Chondrocyte (in vitro differentiated cells): ENCODE data around the gene BCL7A. TPM values are rescaled to one million over a fixed set of nuclear protein-coding genes. Genes with fewer than 3 reads are reported as not detected.
"Not testable (repeated sequence)": the region's sequence is repeated elsewhere in the genome, so short reads cannot be mapped to it uniquely, and the experiment has no call there.

Source experiments
- DNase-seq: peaks from one replicate; pipeline ENCODE4 v3.0.0; 2021; ENCODE audit warnings: mixed read lengths, low spot score
- H3K27ac Mint-ChIP-seq: one replicate; pipeline ENCODE4 v1.8.0; 2021; ENCODE audit warnings: mild to moderate bottlenecking, moderate library complexity, mixed read lengths; ENCODE audit not compliant: unreplicated experiment
- H3K27me3 Mint-ChIP-seq: 2 replicates; pipeline ENCODE4 v1.8.0; 2021; ENCODE audit warnings: low read depth, mixed read lengths
- H3K36me3 Mint-ChIP-seq: 2 replicates; pipeline ENCODE4 v1.8.0; 2021; ENCODE audit warnings: low read depth, mixed read lengths
- H3K4me1 Mint-ChIP-seq: 2 replicates; pipeline ENCODE4 v1.8.0; 2021; ENCODE audit warnings: low read depth, mild to moderate bottlenecking, mixed read lengths
- H3K4me3 Mint-ChIP-seq: one replicate; pipeline ENCODE4 v1.8.0; 2021; ENCODE audit warnings: mild to moderate bottlenecking, moderate library complexity, mixed read lengths; ENCODE audit not compliant: unreplicated experiment
- H3K9me3 Mint-ChIP-seq: 2 replicates; pipeline ENCODE4 v1.8.0; 2021; ENCODE audit warnings: low read depth, mixed read lengths
- total RNA-seq: library from RNA; stranded (reverse); gene quantifications from 3 replicates; pipeline ENCODE4 v1.2.1, GENCODE V29; 2021
- TF ChIP-seq, protein P1 (sequence below): fragments of 200-600 bp; sonication (generic); IDR thresholded peaks from 2 replicates; pipeline ENCODE4 v1.5.0; 2021; ENCODE audit warnings: antibody characterized with exemption, mild to moderate bottlenecking, moderate library complexity

BCL7A gene
- total RNA-seq, 1 donor from 2014 or later: 10.0 TPM

DNA sequence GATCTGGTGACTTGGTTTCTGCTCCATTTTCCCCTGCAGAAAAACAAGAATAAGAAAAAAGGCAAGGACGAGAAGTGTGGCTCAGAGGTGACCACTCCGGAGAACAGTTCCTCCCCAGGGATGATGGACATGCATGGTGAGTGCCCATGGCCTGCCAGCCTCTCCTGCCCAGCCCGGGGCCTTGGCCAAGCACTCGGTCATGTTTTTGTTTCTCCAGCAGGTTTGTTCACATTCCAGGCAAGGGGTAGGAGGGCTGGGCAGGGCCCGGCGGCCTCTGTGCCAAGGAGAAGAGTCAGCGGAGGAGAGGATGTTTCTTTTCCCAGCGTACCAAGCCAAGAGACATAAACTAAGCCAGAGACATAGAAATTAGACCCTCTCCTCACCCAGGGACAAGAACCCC, 13.6 kb downstream of the BCL7A start:
- H3K9me3 Mint-ChIP-seq: no peaks in the 10 kb centered on the region
- peaks cover 8% of the 10 kb centered on the region for H3K36me3 Mint-ChIP-seq
- H3K4me3 Mint-ChIP-seq: no peak overlapping the region
- TF ChIP-seq, protein P1, sequence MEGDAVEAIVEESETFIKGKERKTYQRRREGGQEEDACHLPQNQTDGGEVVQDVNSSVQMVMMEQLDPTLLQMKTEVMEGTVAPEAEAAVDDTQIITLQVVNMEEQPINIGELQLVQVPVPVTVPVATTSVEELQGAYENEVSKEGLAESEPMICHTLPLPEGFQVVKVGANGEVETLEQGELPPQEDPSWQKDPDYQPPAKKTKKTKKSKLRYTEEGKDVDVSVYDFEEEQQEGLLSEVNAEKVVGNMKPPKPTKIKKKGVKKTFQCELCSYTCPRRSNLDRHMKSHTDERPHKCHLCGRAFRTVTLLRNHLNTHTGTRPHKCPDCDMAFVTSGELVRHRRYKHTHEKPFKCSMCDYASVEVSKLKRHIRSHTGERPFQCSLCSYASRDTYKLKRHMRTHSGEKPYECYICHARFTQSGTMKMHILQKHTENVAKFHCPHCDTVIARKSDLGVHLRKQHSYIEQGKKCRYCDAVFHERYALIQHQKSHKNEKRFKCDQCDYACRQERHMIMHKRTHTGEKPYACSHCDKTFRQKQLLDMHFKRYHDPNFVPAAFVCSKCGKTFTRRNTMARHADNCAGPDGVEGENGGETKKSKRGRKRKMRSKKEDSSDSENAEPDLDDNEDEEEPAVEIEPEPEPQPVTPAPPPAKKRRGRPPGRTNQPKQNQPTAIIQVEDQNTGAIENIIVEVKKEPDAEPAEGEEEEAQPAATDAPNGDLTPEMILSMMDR: no peak
- peak overlapping the region; percentile 17 for H3K27ac Mint-ChIP-seq
- no peak for DNase-seq
- H3K4me1 Mint-ChIP-seq: peaks cover 5% of the 10 kb centered on the region
- H3K27me3 Mint-ChIP-seq: no peaks in the 10 kb centered on the region

DNA sequence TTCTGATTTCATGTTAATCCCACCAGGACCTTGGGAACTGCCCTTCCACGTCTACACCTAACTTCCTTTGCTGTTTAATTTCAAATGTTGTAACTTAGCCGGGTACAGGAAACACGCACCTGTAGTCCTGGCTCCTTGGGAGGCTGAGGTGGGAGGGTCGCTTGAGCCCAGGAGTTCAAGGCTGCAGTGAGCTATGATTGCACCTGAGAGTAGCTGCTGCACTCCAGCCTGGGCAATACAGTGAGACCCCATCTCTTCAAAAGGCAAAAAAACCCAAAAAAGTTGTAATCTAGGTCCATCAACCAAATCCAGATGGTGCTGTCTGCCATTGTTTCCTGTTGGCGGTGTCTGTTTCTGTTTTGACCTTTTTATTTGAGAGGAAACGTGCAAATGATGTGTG, 14.5 kb downstream of the BCL7A start:
- TF ChIP-seq, protein P1: no peak
- Mint-ChIP-seq H3K4me3 (no peak overlapping the region), H3K36me3 (peaks cover 8% of the 10 kb centered on the region), H3K27me3 (no peaks in the 10 kb centered on the region), H3K9me3 (no peaks in the 10 kb centered on the region), H3K27ac (no peak overlapping the region), H3K4me1 (peaks cover 8% of the 10 kb centered on the region)
- DNase-seq: no peak

DNA sequence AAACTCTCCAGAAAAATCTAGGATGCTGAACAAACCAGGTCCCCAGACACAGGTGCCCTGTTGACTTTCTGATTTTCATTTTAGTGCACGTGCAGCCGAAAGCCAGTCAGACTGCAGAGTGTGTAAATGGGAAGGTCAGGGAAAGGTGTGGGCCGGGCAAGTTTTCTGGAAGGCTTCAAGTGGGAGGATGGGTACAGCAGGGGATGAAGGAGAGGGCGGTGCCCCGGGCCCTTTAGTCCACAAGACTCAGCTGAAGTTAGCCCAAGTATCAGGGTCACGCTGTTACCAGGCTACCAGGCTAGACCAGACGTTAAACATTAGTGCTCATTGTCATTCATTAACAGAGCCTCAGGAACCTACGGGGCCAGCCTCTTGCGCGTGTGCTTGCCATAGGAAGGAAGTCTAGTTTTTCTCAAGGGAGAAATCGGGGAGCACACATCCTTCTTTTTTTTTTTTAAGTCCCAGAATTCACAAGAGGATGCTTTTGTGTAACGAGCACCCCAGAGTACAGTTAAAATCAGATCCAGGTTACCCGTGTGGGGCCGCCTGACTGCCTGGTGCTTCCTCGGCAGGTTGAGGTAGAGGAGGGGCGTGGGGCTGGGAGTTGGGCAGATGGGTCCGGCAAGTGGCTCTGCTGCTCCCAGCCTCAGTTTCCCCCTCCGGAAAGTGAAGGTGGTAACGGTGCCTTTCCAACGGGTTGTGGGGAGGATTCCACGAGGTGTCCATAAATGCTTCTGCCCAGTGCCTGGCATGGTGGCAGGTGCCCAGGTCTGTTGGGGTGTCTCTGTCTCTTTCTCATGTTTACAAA, 19.1 kb downstream of the BCL7A start:
- H3K4me1 Mint-ChIP-seq: peaks cover 3% of the 10 kb centered on the region
- no peaks in the 10 kb centered on the region for H3K9me3 Mint-ChIP-seq
- H3K27me3 Mint-ChIP-seq: no peaks in the 10 kb centered on the region
- peaks cover 16% of the 10 kb centered on the region for H3K36me3 Mint-ChIP-seq
- TF ChIP-seq, protein P1: no peak
- no peak for DNase-seq
- no peak overlapping the region for H3K4me3 Mint-ChIP-seq
- H3K27ac Mint-ChIP-seq: no peak overlapping the region

DNA sequence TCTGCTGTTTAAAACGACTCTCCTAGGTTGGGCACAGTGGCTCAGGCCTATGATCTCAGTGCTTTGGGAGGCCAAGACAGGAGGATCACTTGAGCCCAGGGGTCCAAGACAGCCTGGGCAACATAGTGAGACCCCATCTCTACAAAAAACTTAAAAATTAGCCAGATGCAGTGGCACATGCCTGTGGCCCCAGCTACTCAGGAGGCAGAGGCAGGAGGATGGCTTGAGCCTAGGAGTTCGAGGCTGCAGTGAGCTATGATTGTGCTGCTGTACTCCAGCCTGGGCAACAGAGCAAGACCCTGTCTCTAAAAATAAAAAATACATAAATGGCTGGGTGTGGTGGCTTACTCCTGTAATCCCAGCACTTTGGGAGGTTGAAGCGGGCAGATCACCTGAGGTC, 19.8 kb downstream of the BCL7A start:
- not testable (repeated sequence) for H3K27me3 Mint-ChIP-seq, H3K27ac Mint-ChIP-seq, H3K4me1 Mint-ChIP-seq, H3K9me3 Mint-ChIP-seq, DNase-seq, H3K4me3 Mint-ChIP-seq
- H3K36me3 Mint-ChIP-seq: peaks cover 12% of the 10 kb centered on the region

DNA sequence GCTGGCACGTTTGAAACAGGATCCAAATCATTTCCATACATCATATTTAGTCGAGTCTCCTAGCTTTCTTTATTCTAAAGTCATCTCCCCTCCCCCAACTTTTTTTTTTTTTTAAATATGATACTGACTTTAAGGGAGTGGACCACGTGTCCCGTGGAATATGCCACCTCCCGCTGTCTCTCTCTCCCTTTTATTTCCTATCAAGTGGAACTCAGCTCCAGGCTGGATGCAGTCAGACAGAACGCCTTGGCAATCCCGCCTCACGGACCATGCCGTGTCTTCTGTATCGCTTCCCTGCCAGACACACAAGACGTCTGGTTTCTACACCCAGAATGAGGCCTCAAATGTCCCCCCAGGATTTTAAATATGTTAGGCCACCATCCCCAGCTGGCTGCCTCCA, 21.2 kb downstream of the BCL7A start:
- Mint-ChIP-seq H3K27ac (no peak overlapping the region), H3K36me3 (peaks cover 10% of the 10 kb centered on the region), H3K27me3 (no peaks in the 10 kb centered on the region), H3K4me1 (peaks cover 3% of the 10 kb centered on the region), H3K9me3 (no peaks in the 10 kb centered on the region), H3K4me3 (no peak overlapping the region)
- TF ChIP-seq, protein P1: no peak
- no peak for DNase-seq

DNA sequence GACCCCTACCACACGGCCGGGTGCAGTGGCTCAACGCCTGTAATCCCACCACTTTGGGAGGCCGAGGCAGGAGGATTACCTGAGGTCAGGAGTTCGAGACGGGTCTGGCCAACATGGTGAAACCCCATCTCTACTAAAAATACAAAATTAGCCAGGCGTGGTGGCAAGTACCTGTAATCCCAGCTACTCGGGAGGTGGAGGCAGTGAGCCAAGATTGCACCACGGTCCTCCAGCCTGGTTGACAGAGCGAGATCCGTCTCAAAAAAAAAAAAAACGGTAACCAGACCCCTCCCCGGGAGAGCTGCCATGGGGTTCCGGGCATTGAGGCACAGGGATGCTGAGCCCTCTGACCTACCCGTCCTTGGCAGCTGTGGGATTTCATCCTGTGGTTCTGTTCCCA, 21.8 kb downstream of the BCL7A start:
- peaks cover 11% of the 10 kb centered on the region for H3K36me3 Mint-ChIP-seq
- TF ChIP-seq, protein P1: no peak
- no peak overlapping the region for H3K27ac Mint-ChIP-seq
- peaks cover 3% of the 10 kb centered on the region for H3K4me1 Mint-ChIP-seq
- no peak for DNase-seq
- no peaks in the 10 kb centered on the region for H3K27me3 Mint-ChIP-seq
- no peaks in the 10 kb centered on the region for H3K9me3 Mint-ChIP-seq
- no peak overlapping the region for H3K4me3 Mint-ChIP-seq
